NOMO-1 treated with DMSO at 0.1 percent for 48 hours (cell line): ENCODE data around the gene NTM.
"Not testable (repeated sequence)": the region's sequence is repeated elsewhere in the genome, so short reads cannot be mapped to it uniquely, and the experiment has no call there.

Source experiments
- DNase-seq: peaks from one replicate; lab custom pipeline; 2025; ENCODE audit not compliant: unreplicated experiment; lab: John Stamatoyannopoulos, UW

NTM gene

DNA sequence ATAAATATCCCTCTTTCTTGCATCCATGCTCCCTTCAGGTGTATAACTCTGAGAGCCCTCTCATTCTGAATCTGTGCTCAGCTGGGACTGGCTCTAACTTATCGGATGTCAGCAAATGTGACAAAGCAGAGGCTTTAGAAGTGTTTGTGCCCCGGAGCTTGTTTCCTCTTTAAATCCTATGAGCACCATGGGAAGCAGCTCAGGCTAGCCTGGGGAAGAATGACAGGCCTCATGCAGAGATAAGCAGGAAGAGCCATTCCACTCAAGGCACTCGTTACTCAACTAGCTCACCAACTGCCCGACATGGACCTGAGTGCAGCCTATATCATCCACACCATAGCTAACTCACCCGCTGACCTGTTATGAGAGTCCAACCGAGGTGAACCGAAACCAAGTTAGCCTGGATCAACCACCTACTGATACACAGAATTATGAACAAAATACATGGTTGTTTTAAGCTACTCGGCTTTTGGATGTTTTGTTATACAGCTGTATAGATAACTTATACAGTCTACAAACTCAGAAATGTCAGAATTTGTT, 990.7 kb downstream of the NTM start:
- DNase-seq, result no peak

DNA sequence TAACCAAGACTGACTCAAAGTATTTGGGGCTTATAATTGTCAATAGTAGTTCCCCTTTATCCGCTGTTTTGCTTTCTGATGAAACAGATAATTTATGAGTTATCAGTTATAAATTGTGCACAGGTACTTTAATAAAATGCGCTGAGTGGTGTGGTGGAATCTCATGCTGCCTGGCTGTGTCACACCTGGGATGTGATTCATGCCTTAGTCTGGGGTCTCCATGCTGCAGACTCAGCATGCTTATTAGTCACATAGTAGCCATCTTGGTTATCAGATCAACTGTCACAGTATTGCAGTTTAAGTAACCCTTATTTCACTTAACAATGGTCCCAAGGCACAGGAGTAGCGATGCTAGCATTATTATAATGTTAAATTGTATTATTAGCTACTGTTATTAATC, 995.2 kb downstream of the NTM start:
- DNase-seq, result no peak

DNA sequence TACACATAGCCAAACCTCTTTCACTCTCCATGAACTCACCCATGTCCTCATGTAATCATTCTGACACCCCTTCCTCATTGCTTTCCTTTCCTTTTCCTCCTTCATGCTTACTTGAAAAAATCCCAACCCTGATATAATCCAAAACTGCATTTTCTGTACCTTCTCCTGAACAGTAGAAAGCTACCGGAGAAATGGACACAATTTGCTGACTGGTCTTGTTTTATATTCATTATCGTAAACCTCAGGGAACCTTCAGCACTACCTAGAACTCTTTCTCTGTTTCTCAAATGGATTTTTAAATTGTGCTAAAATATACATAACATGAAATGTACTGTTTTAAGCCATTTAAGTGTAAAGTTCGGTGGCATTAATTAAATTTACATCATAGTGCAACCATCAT, 996.9 kb downstream of the NTM start:
- DNase-seq, result no peak

DNA sequence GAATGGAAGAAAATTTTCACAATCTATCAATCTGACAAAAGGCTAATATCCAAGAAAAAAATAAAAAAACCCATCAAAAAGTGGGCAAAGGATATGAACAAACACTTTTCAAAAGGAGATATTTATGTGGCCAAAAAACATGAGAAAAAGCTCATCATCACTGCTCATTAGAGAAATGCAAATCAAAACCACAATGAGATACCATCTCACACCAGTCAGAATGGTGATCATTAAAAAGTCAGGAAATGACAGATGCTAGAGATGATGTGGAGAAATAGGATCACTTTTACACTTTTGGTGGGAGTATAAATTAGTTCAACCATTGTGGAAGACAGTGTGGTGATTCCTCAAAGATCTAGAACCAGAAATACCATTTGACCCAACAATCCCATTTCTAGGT, 999.7 kb downstream of the NTM start:
- DNase-seq, result not testable (repeated sequence)

DNA sequence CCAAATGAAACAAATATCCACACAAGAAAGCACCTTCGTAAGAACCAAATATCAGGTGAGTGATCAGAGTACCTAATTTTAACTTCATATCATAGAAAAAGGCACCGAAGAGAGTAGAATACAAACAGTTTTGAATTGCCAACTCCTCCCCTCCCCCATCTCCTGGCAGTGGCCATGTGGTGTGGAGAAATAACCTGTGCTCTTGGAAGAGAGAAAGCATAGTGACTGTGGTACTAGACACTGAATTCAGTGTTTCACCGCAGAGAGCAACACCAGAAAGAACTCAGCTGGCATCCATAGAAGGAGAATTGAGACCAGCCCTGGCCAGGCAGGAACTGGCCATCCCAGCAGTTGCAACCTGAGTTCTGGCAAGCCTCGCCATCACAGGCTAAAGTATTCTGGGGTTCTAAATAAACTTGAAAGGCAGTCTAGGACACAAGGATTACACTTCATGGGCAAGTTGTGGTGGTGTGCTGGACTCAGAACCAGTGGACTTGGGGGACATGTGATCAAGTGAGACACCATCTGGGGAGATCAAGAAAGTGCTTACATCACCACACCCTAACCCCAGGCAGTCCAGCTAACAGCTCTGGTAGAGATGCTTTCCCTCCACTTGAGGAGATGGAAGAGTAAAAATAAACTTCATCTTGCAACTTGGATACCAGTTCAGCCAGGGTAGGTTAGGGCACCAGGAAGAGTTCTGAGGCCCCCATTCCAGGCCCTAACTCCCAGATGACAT, 1003.2 kb downstream of the NTM start:
- DNase-seq, result no peak

DNA sequence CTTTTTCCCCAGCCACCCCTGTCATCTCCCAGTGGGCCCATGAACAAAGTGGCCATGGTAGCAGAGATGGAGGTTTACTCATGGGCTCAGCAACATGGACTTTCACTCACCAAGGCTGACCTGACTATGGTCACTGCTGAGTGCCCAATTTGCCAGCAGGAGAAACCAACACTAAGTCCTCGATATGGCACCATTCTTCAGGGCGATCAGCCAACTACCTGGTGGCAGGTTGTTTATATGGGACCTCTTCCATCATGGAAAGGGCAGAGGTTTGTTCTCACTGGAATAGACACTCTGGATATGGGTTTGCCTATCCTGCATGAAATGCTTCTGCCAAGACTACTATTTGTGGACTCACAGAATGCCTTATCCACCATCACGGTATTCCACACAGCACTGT, 1009.1 kb downstream of the NTM start:
- DNase-seq, result no peak
